ENCODE results near the gene LSR.

The LSR gene

DNA sequence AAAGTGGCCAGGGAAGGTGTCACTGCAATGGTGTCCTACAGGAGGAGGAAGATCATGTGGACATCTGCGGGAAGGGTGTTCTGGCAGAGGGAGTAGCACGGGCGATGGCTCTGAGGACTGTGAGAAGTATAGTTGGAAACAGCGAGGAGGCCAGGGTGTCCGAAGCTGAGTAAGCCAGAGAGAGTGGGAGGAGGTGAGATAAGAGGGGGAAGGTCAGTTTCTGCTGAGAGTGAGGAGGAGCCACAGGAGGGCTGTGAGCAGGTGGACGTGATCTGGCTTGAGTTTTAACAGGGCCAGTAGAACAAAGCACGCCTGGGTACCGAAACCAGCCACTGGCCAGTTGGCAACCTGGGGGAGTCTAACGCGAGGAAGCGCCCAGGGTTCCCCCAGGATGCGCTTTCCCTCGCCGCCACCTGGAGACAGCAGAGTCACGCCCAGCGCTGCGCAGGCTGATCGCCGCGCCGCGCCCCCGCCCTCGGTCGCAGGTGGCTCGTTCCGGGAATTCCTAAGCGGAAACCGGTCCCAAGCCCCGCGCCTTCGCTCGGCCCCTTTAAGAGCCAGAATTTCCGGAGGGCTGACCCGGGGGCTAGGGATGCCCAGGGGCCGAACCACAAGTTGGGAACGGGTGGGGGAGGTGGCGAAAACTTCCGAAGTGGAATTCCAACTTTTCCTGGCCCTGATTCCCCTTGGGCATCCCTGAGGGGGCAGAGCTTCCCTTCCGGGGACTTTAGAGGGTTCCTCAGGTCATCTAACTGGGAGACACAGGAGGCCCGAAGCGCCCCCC is 1.1 kb upstream of the LSR start (continued):
- TF ChIP-seq, protein P1, sequence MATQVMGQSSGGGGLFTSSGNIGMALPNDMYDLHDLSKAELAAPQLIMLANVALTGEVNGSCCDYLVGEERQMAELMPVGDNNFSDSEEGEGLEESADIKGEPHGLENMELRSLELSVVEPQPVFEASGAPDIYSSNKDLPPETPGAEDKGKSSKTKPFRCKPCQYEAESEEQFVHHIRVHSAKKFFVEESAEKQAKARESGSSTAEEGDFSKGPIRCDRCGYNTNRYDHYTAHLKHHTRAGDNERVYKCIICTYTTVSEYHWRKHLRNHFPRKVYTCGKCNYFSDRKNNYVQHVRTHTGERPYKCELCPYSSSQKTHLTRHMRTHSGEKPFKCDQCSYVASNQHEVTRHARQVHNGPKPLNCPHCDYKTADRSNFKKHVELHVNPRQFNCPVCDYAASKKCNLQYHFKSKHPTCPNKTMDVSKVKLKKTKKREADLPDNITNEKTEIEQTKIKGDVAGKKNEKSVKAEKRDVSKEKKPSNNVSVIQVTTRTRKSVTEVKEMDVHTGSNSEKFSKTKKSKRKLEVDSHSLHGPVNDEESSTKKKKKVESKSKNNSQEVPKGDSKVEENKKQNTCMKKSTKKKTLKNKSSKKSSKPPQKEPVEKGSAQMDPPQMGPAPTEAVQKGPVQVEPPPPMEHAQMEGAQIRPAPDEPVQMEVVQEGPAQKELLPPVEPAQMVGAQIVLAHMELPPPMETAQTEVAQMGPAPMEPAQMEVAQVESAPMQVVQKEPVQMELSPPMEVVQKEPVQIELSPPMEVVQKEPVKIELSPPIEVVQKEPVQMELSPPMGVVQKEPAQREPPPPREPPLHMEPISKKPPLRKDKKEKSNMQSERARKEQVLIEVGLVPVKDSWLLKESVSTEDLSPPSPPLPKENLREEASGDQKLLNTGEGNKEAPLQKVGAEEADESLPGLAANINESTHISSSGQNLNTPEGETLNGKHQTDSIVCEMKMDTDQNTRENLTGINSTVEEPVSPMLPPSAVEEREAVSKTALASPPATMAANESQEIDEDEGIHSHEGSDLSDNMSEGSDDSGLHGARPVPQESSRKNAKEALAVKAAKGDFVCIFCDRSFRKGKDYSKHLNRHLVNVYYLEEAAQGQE (tag by site-specific recombination; IDR thresholded peaks at IDR 0.05) = no peak
- TF ChIP-seq, protein P2, sequence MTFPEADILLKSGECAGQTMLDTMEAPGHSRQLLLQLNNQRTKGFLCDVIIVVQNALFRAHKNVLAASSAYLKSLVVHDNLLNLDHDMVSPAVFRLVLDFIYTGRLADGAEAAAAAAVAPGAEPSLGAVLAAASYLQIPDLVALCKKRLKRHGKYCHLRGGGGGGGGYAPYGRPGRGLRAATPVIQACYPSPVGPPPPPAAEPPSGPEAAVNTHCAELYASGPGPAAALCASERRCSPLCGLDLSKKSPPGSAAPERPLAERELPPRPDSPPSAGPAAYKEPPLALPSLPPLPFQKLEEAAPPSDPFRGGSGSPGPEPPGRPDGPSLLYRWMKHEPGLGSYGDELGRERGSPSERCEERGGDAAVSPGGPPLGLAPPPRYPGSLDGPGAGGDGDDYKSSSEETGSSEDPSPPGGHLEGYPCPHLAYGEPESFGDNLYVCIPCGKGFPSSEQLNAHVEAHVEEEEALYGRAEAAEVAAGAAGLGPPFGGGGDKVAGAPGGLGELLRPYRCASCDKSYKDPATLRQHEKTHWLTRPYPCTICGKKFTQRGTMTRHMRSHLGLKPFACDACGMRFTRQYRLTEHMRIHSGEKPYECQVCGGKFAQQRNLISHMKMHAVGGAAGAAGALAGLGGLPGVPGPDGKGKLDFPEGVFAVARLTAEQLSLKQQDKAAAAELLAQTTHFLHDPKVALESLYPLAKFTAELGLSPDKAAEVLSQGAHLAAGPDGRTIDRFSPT (tag by site-specific recombination; IDR thresholded peaks at IDR 0.05) = peak; percentile 49; the same call in 1 of the 2 replicates
- peak; percentile 36 for TF ChIP-seq ZNF394 (tag by site-specific recombination; IDR thresholded peaks at IDR 0.05; ENCODE audit: borderline replicate concordance)
- TF ChIP-seq, protein P3, sequence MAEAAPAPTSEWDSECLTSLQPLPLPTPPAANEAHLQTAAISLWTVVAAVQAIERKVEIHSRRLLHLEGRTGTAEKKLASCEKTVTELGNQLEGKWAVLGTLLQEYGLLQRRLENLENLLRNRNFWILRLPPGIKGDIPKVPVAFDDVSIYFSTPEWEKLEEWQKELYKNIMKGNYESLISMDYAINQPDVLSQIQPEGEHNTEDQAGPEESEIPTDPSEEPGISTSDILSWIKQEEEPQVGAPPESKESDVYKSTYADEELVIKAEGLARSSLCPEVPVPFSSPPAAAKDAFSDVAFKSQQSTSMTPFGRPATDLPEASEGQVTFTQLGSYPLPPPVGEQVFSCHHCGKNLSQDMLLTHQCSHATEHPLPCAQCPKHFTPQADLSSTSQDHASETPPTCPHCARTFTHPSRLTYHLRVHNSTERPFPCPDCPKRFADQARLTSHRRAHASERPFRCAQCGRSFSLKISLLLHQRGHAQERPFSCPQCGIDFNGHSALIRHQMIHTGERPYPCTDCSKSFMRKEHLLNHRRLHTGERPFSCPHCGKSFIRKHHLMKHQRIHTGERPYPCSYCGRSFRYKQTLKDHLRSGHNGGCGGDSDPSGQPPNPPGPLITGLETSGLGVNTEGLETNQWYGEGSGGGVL (tag by site-specific recombination; IDR thresholded peaks at IDR 0.05) = peak; percentile 82
- TF ChIP-seq ZNF600 (tag by site-specific recombination; IDR thresholded peaks at IDR 0.05) = peak; percentile 96; the same call in 1 of the 2 replicates

DNA sequence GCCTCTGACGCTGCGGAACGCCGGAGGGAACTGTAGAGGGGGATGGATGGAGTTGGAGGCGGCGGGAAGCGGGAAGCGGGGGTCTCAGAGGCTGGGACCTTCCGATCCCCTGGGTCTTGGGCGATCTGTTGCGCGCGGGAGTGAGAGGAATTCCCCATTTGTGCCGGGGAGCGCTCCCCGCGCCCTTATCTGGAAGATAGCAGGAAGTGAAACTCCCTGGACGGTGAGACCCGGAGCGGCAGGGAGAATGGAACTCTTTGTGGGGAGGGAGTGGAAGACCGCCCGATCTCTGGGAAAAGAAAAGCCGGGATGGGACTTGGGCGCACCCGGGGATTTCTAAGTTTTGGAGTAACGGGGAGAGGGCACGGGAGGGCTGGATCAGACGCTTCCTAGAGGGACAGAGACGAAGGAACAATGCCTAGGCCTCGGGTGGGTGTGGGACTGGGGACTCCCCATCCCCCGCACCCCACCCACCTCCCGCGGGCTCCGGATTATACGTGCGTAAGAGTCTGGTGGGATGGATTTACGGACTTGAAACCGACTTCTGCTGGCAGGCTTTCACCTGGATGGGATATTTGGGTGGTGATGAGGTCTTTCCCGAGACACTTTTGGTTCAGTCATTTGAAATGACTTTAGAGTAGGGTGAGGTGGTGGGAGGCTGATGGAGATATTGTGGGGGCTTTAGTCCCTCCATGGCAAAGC is 495 bp downstream of the LSR start:
- no peaks in the 10 kb centered on the region for H3K9me3 ChIP-seq (ENCODE audit: control insufficient read depth, insufficient read depth, low read depth, low read length)
- peaks cover 9% of the 10 kb centered on the region for H3K4me1 ChIP-seq (ENCODE audit: control insufficient read depth, insufficient read depth, low read length)
- H3K36me3 ChIP-seq (ENCODE audit: control insufficient read depth in 2 of 2, insufficient read depth in 1 of 2, low read length in 2 of 2) = peaks cover 34 to 45% of the 10 kb centered on the region in 2 experiments
- ChIA-PET CTCF (interaction anchor here (0.7 to 2.5 kb wide), 2 partner anchors 108 to 112 kb away, joined by 3 to 10 read pairs; no protein-coding TSS in a partner anchor), POLR2A (interaction anchor here (0.6 kb wide), 1 partner anchor 19 kb away, joined by 4 read pairs; no protein-coding TSS in a partner anchor)
- peak overlapping the region; percentile 63 for H3K4me3 ChIP-seq (ENCODE audit: low read depth, low read length)
- peak overlapping the region; percentile 98 for H3K27ac ChIP-seq (ENCODE audit: extremely low read depth, low read depth, low read length)
- TF ChIP-seq, protein P4, sequence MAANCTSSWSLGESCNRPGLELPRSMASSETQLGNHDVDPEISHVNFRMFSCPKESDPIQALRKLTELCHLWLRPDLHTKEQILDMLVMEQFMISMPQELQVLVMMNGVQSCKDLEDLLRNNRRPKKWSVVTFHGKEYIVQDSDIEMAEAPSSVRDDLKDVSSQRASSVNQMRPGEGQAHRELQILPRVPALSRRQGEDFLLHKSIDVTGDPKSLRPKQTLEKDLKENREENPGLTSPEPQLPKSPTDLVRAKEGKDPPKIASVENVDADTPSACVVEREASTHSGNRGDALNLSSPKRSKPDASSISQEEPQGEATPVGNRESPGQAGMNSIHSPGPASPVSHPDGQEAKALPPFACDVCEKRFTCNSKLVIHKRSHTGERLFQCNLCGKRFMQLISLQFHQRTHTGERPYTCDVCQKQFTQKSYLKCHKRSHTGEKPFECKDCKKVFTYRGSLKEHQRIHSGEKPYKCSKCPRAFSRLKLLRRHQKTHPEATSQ (tag by site-specific recombination; IDR thresholded peaks at IDR 0.05) = 0 out of 2 replicates have a peak, but pooled peaks have one; percentile 10
- 0 out of 2 replicates have a peak, but pooled peaks have one; percentile 43 for TF ChIP-seq ZNF169 (tag by site-specific recombination; IDR thresholded peaks at IDR 0.05)
- peak; percentile 60; the same call in 1 of the 2 replicates for TF ChIP-seq ZNF366 (tag by site-specific recombination; conservative IDR thresholded peaks at IDR 0.05)
- 0 out of 2 replicates have a peak, but pooled peaks have one; percentile 53 for TF ChIP-seq ZNF596 (tag by site-specific recombination; IDR thresholded peaks at IDR 0.05)
- TF ChIP-seq ZNF335 (tag by site-specific recombination; conservative IDR thresholded peaks at IDR 0.05) = peak; percentile 53
- TF ChIP-seq KLF9 (tag by site-specific recombination; IDR thresholded peaks at IDR 0.05; ENCODE audit: low read depth) = peak; percentile 63; the same call in 1 of the 2 replicates
- peak; percentile 14; the same call in 1 of the 2 replicates for TF ChIP-seq ZNF629 (tag by site-specific recombination; IDR thresholded peaks at IDR 0.05)
- no peak for TF ChIP-seq ZNF433 (tag by site-specific recombination; IDR thresholded peaks at IDR 0.05; ENCODE audit: low read depth)
- TF ChIP-seq, protein P5, sequence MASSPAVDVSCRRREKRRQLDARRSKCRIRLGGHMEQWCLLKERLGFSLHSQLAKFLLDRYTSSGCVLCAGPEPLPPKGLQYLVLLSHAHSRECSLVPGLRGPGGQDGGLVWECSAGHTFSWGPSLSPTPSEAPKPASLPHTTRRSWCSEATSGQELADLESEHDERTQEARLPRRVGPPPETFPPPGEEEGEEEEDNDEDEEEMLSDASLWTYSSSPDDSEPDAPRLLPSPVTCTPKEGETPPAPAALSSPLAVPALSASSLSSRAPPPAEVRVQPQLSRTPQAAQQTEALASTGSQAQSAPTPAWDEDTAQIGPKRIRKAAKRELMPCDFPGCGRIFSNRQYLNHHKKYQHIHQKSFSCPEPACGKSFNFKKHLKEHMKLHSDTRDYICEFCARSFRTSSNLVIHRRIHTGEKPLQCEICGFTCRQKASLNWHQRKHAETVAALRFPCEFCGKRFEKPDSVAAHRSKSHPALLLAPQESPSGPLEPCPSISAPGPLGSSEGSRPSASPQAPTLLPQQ (tag by site-specific recombination; IDR thresholded peaks at IDR 0.05) = 0 out of 2 replicates have a peak, but pooled peaks have one; percentile 0
- TF ChIP-seq SCRT2 (tag by site-specific recombination; IDR thresholded peaks at IDR 0.05) = peak; percentile 93
- TF ChIP-seq ZBTB48 (tag by site-specific recombination; IDR thresholded peaks at IDR 0.05) = 0 out of 2 replicates have a peak, but pooled peaks have one; percentile 14
- TF ChIP-seq ZNF138 (tag by site-specific recombination; IDR thresholded peaks at IDR 0.05; ENCODE audit: borderline replicate concordance) = no peak
- no peak for TF ChIP-seq ZNF223 (tag by site-specific recombination; IDR thresholded peaks at IDR 0.05)
